HepG2 (cell line): ENCODE measurements around the gene LDB2. TPM values are rescaled to one million over a fixed set of nuclear protein-coding genes. Genes with fewer than 3 reads are reported as not detected.

Experiments used
- ATAC-seq: fragments of 200-7000 bp; cut with Tn5 transposase; 3 replicates; pipeline ENCODE4 v1.9.1; 2020; ENCODE audit warnings: mild to moderate bottlenecking, moderate library complexity
- BruUV-seq: library from RNA; stranded (reverse); fragments of 400-500 nt; replicated peaks from 2 replicates; lab custom pipeline; 2021; lab: Mats Ljungman, UMichigan
- CTCF ChIA-PET: fragments of 300-600 bp; formaldehyde crosslinking; extraction: SDS; loops from one replicate; lab custom pipeline; 2021; ENCODE audit warnings: low total read pairs, inconsistent platforms, low intra/inter-chr PET ratio; lab: Yijun Ruan, JAX
- POLR2A ChIA-PET: fragments of 350-600 bp; sonication (Branson Sonifier 250); formaldehyde crosslinking; loops from one replicate; lab custom pipeline; 2020; ENCODE audit warnings: antibody characterized with exemption, inconsistent platforms; lab: Yijun Ruan, JAX
- DNase-seq: peaks from one replicate; pipeline ENCODE4 v3.0.0-alpha.2; 2015; ENCODE audit warnings: low spot score
- FAIRE-seq: peaks from 3 replicates; lab custom pipeline; 2011; peaks lifted over from hg19 to GRCh38; lab: Jason Lieb, UNC
- H2AFZ ChIP-seq: one replicate; pipeline ENCODE4 v1.6.1; 2011; ENCODE audit warnings: low read length, inconsistent platforms
- H3K27ac ChIP-seq: fragments of 300-600 bp; 3 replicates; pipeline ENCODE4 v1.8.0; 2011; ENCODE audit warnings: mixed run types, mild to moderate bottlenecking, mixed read lengths, low read length, inconsistent platforms; ENCODE audit not compliant: insufficient read depth; ENCODE audit errors: extremely low read length
- H3K27me3 ChIP-seq, 2 experiments: fragments of 200-600 bp in 1 of 2; 2 replicates in 1 of 2; 3 replicates in 1 of 2; pipeline versions ENCODE4 v1.6.0 to v1.8.0; 2011; ENCODE audit warnings: low read length in 2 of 2, mild to moderate bottlenecking in 2 of 2, moderate library complexity in 2 of 2, inconsistent platforms in 1 of 2; ENCODE audit not compliant: insufficient read depth in 2 of 2, control insufficient read depth in 1 of 2
- H3K36me3 ChIP-seq, 2 experiments: fragments of 200-600 bp in 1 of 2; replicated peaks in 1 of 2; 2 replicates in 1 of 2; 3 replicates in 1 of 2; pipeline versions ENCODE4 v1.5.1 to v1.8.0; 2011; ENCODE audit warnings: low read length in 2 of 2, inconsistent platforms in 1 of 2; ENCODE audit not compliant: insufficient read depth in 2 of 2, control insufficient read depth in 1 of 2
- H3K4me1 ChIP-seq: 2 replicates; pipeline ENCODE4 v1.5.1; 2012; ENCODE audit warnings: low read length, inconsistent platforms; ENCODE audit not compliant: insufficient read depth
- H3K4me2 ChIP-seq: 2 replicates; pipeline ENCODE4 v1.6.0; 2011; ENCODE audit warnings: low read depth, low read length, inconsistent platforms
- H3K4me3 ChIP-seq, 3 experiments: fragments of 200-600 bp in 1 of 3; sonication (generic), shearing (Covaris generic) in 1 of 3; replicated peaks in 1 of 3; 2 replicates each; pipeline ENCODE4 v1.5.1; 2011 to 2016; ENCODE audit warnings: low read length in 3 of 3, inconsistent platforms in 2 of 3, low read depth in 2 of 3, mild to moderate bottlenecking in 2 of 3, control low read depth in 1 of 3, mixed read lengths in 1 of 3; ENCODE audit not compliant: insufficient read depth in 1 of 3
- H3K79me2 ChIP-seq: one replicate; pipeline ENCODE4 v1.6.1; 2011; ENCODE audit warnings: low read length, inconsistent platforms; ENCODE audit not compliant: insufficient read depth
- H3K9ac ChIP-seq: 2 replicates; pipeline ENCODE4 v1.6.0; 2011; ENCODE audit warnings: mild to moderate bottlenecking, low read depth, low read length, inconsistent platforms; ENCODE audit not compliant: insufficient read depth
- H3K9me3 ChIP-seq: 2 replicates; pipeline ENCODE4 v1.5.1; 2012; ENCODE audit warnings: mild to moderate bottlenecking, low read length
- H4K20me1 ChIP-seq: 2 replicates; pipeline ENCODE4 v1.6.0; 2011; ENCODE audit warnings: inconsistent platforms, mild to moderate bottlenecking, low read length, moderate library complexity; ENCODE audit not compliant: insufficient read depth
- AKAP8 ChIP-seq: sonication (generic); formaldehyde crosslinking; IDR thresholded peaks from 2 replicates; pipeline ENCODE4 v1.5.1; 2020; ENCODE audit warnings: mild to moderate bottlenecking, missing genetic modification reagents
- ARHGAP35 ChIP-seq: sonication (generic); formaldehyde crosslinking; IDR thresholded peaks from 2 replicates; pipeline ENCODE4 v1.9.0; 2022; ENCODE audit warnings: mild to moderate bottlenecking, inconsistent platforms, moderate library complexity, missing genetic modification reagents, borderline replicate concordance
- CENPT ChIP-seq: sonication (generic); formaldehyde crosslinking; IDR thresholded peaks from 2 replicates; pipeline ENCODE4 v1.8.0; 2022; ENCODE audit warnings: low read depth, mild to moderate bottlenecking, moderate library complexity, missing genetic modification reagents
- CREBL2 ChIP-seq: sonication (generic); formaldehyde crosslinking; IDR thresholded peaks from 2 replicates; pipeline ENCODE4 v1.8.1; 2023; ENCODE audit warnings: missing genetic modification reagents, mild to moderate bottlenecking, borderline replicate concordance
- JUND ChIP-seq: sonication (generic); formaldehyde crosslinking; IDR thresholded peaks from 2 replicates; pipeline ENCODE4 v1.8.0; 2022; ENCODE audit warnings: mild to moderate bottlenecking, missing genetic modification reagents
- PHF20 ChIP-seq: sonication (generic); formaldehyde crosslinking; IDR thresholded peaks from 2 replicates; pipeline ENCODE4 v1.5.0; 2020; ENCODE audit warnings: mild to moderate bottlenecking, missing genetic modification reagents
- PHF21A ChIP-seq: sonication (generic); formaldehyde crosslinking; IDR thresholded peaks from 2 replicates; pipeline ENCODE4 v1.5.0; 2020; ENCODE audit warnings: mild to moderate bottlenecking, missing genetic modification reagents
- U2AF1 ChIP-seq: fragments of 200-400 bp; formaldehyde crosslinking; optimal IDR thresholded peaks from 2 replicates; pipeline ENCODE3; 2017; ENCODE audit warnings: mild to moderate bottlenecking, low read depth, low read length
- U2AF2 ChIP-seq: fragments of 200-400 bp; formaldehyde crosslinking; IDR thresholded peaks from 2 replicates; pipeline ENCODE4 v1.6.1; 2017; ENCODE audit warnings: low read depth, mild to moderate bottlenecking, low read length
- ZHX2 ChIP-seq, 2 experiments: sonication (generic) in 1 of 2; formaldehyde crosslinking in 1 of 2; IDR thresholded peaks; 2 replicates each; pipeline versions ENCODE4 v1.6.1 to v1.9.0; 2014 to 2022; ENCODE audit warnings: antibody characterized with exemption in 1 of 2, borderline replicate concordance in 1 of 2, inconsistent platforms in 1 of 2, low read depth in 1 of 2, missing genetic modification reagents in 1 of 2
- ZNF552 ChIP-seq: sonication (generic); formaldehyde crosslinking; IDR thresholded peaks from 2 replicates; pipeline ENCODE4 v1.9.0; 2022; ENCODE audit warnings: missing genetic modification reagents, mild to moderate bottlenecking, borderline replicate concordance
- WGBS: methylation state at CpG from one replicate; pipeline ENCODE4 v1.1.6; 2017; ENCODE audit warnings: low lambda C conversion rate; 5-methylcytosine and 5-hydroxymethylcytosine counted together
- in situ Hi-C: cut with HindIII; loops from 2 replicates; pipeline ENCODE4 v1.10.0; 2017; ENCODE audit warnings: low pct_unique_long_range_greater_than_20kb; ENCODE audit not compliant: extremely low pct_ligation_motif_present
- intact Hi-C: fragments of 100-400 bp; cut with micrococcal nuclease; formaldehyde crosslinking; loops from one replicate; pipeline ENCODE4 v1.10.0; 2022; ENCODE audit not compliant: unreplicated experiment
- polyA plus RNA-seq, 8 experiments: library from polyadenylated mRNA; depleted of rRNA in 3 of 8; stranded (reverse) in 7 of 8; unstranded in 1 of 8; fragments of >200 nt; fragmentation: Illumina TruSeq in 4 of 8; extraction: Trizol in 4 of 8; gene quantifications; 2 replicates each; pipeline versions ENCODE4 v1.2.1 to v1.2.3, GENCODE V29; 2011 to 2016; ENCODE audit warnings: low read depth in 4 of 8, missing spikeins in 1 of 8, mixed read lengths in 1 of 8; ENCODE audit not compliant: insufficient read depth in 1 of 8
- total RNA-seq, 5 experiments: library from RNA; depleted of rRNA; stranded (reverse); fragments of >200 nt; fragmentation: Illumina TruSeq; extraction: Trizol; gene quantifications; 2 replicates each; pipeline ENCODE4 v1.2.3, GENCODE V29; 2016; ENCODE audit warnings: low read depth in 1 of 5

The LDB2 gene
- total and polyA plus RNA-seq, 2 of the 13 experiments (the other 11 are each of a cell fraction or from before 2014, with no cell fraction given) = not detected

GRCh38 chr4:16710198-16710597, 188.2 kb downstream of the LDB2 start:
- Histone ChIP-seq H4K20me1 (no peaks in the 10 kb centered on the region), H3K9me3 (no peaks in the 10 kb centered on the region), H3K4me3 (no peak overlapping the region), H2AFZ (no peak overlapping the region), H3K36me3 (no peaks in the 10 kb centered on the region), H3K4me2 (no peak overlapping the region), H3K27me3 (no peaks in the 10 kb centered on the region), H3K27ac (no peak overlapping the region), H3K79me2 (no peaks in the 10 kb centered on the region), H3K4me1 (no peaks in the 10 kb centered on the region), H3K9ac (no peak overlapping the region)
- TF ChIP-seq ARHGAP35 = no peak
- no peak for TF ChIP-seq ZNF552 (CRISPR knock-in tag)
- no peak for TF ChIP-seq PHF20 (CRISPR knock-in tag)
- TF ChIP-seq U2AF2 = no peak
- no peak for TF ChIP-seq JUND (CRISPR knock-in tag)
- in situ Hi-C loops = no loop called here
- no TSS peak for BruUV-seq
- 0% methylated on average over 3 of the region's 3 CpGs for WGBS
- DNase-seq = no peak
- intact Hi-C loops = no loop called here
- ChIA-PET CTCF (no interaction called here), POLR2A (no interaction called here)
- FAIRE-seq = no peak
- ATAC-seq = no peak

GRCh38 chr4:16707874-16708273, 190.6 kb downstream of the LDB2 start:
- Histone ChIP-seq H3K4me3 (no peak overlapping the region), H3K27ac (no peak overlapping the region), H3K9me3 (no peaks in the 10 kb centered on the region), H3K4me1 (no peaks in the 10 kb centered on the region), H4K20me1 (no peaks in the 10 kb centered on the region), H3K9ac (no peak overlapping the region), H2AFZ (no peak overlapping the region), H3K79me2 (no peaks in the 10 kb centered on the region), H3K36me3 (no peaks in the 10 kb centered on the region), H3K27me3 (no peaks in the 10 kb centered on the region), H3K4me2 (no peak overlapping the region)
- intact Hi-C loops (no loop called here), in situ Hi-C loops (no loop called here)
- DNase-seq (no peak), FAIRE-seq (no peak), ATAC-seq (no peak)
- CTCF ChIA-PET = no interaction called here
- BruUV-seq = no TSS peak
- 5% methylated on average over 4 of the region's 4 CpGs for WGBS
- no peak for TF ChIP-seq AKAP8
- TF ChIP-seq PHF21A (CRISPR knock-in tag) = no peak
- no peak for TF ChIP-seq CREBL2 (CRISPR knock-in tag)
- TF ChIP-seq ZHX2 (IDR thresholded peaks at IDR 0.05; ENCODE audit: low read depth) = no peak
- no peak for TF ChIP-seq ZHX2 (CRISPR knock-in tag; IDR thresholded peaks at IDR 0.05; ENCODE audit: borderline replicate concordance)
- TF ChIP-seq U2AF1 = no peak
- TF ChIP-seq CENPT (CRISPR knock-in tag) = no peak
- POLR2A ChIA-PET = no interaction called here
